Tibial artery (tissue), 4 donors: ENCODE measurements around the gene ZNF516.

Experiments
- DNase-seq, 2 donors: peaks; one replicate each; pipeline ENCODE4 v3.0.0-alpha.2; 2019
- H3K27ac ChIP-seq, 2 donors: fragments of 200-600 bp; sonication (generic) in 1 of 2; 1 replicate in 1 of 2; 2 replicates in 1 of 2; pipeline ENCODE4 v1.5.1; 2018 to 2019; ENCODE audit warnings: mild to moderate bottlenecking in 1 of 2
- H3K27me3 ChIP-seq, 2 donors: fragments of 200-600 bp; sonication (generic) in 1 of 2; one replicate each; pipeline versions ENCODE4 v1.5.1 to v1.6.0; 2016 to 2019
- H3K36me3 ChIP-seq, 3 donors: fragments of 200-600 bp; sonication (generic) in 2 of 3; one replicate each; pipeline ENCODE4 v1.5.1; 2016 to 2019; ENCODE audit warnings: mild to moderate bottlenecking in 2 of 3
- H3K4me1 ChIP-seq, 4 donors: fragments of 200-600 bp; sonication (generic) in 2 of 4; 1 replicate in 3 of 4; 2 replicates in 1 of 4; pipeline ENCODE4 v1.5.1; 2016 to 2019
- H3K4me3 ChIP-seq, 2 donors: fragments of 200-600 bp; sonication (generic) in 1 of 2; 1 replicate in 1 of 2; 2 replicates in 1 of 2; pipeline ENCODE4 v1.5.1; 2018 to 2019; ENCODE audit warnings: mild to moderate bottlenecking in 2 of 2
- H3K9me3 ChIP-seq, 3 donors: fragments of 200-600 bp; sonication (generic) in 1 of 3; one replicate each; pipeline ENCODE4 v1.5.1; 2016 to 2019
- intact Hi-C: fragments of 100-400 bp; cut with DNase I; formaldehyde crosslinking; loops from one replicate; pipeline ENCODE4 v1.15.0; 2023; ENCODE audit warnings: low total_unique reads
- TF ChIP-seq, protein P1 (sequence below), 2 experiments: fragments of 200-600 bp in 1 of 2; fragments of 450-650 bp in 1 of 2; IDR thresholded peaks; one replicate each; pipeline ENCODE4 v1.5.1; 2017 to 2019; ENCODE audit warnings: antibody characterized with exemption in 2 of 2, mild to moderate bottlenecking in 1 of 2, moderate library complexity in 1 of 2

ZNF516 gene

DNA sequence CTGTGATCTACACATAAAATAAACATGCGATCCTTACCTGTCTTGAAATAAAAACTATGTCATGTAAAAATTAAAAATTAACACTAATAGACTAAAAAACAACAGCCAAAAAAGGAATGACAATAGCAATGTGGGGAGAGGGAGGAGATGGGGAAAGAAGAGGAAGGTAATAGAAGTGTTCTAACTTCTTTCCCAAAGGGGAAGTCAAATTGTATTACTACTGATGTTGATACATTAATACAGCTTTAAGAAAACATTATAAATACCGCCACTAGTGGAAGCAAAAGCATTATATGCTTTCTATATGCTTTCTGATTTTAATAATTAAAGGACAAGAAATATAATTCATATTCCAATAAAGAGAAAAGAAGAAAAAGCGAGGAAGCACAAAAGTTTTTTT, 22.2 kb downstream of the ZNF516 start:
- intact Hi-C loops, result no loop called here
- no peak overlapping the region for H3K4me3 ChIP-seq
- TF ChIP-seq, protein P1, sequence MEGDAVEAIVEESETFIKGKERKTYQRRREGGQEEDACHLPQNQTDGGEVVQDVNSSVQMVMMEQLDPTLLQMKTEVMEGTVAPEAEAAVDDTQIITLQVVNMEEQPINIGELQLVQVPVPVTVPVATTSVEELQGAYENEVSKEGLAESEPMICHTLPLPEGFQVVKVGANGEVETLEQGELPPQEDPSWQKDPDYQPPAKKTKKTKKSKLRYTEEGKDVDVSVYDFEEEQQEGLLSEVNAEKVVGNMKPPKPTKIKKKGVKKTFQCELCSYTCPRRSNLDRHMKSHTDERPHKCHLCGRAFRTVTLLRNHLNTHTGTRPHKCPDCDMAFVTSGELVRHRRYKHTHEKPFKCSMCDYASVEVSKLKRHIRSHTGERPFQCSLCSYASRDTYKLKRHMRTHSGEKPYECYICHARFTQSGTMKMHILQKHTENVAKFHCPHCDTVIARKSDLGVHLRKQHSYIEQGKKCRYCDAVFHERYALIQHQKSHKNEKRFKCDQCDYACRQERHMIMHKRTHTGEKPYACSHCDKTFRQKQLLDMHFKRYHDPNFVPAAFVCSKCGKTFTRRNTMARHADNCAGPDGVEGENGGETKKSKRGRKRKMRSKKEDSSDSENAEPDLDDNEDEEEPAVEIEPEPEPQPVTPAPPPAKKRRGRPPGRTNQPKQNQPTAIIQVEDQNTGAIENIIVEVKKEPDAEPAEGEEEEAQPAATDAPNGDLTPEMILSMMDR (IDR thresholded peaks at IDR 0.05), result no peak

DNA sequence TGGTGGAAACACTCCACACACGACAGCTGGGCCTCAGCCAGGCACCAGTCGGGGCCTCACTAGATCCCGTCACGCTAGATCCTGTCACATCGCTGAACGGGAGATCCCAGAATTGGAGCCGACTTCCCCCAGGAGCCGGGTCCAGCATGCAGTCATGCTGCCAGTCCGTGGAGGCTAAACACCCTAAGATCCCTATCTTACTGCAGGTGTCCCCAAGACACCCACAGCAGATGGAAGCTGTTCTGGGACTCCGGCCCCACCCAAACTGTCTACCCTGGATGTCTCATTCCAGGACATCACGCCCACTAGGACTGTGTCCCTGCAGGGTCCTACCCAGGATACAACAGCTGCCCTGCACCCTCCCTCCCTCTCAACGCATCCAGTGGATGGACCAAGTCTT, 23.4 kb downstream of the ZNF516 start:
- TF ChIP-seq, protein P1 (IDR thresholded peaks at IDR 0.05), result no peak
- DNase-seq, result no peak
- H3K4me1 ChIP-seq, result no peaks in the 10 kb centered on the region
- H3K36me3 ChIP-seq, result no peaks in the 10 kb centered on the region
- peaks cover 0 to 14% of the 10 kb centered on the region in 2 donors for H3K27me3 ChIP-seq
- H3K9me3 ChIP-seq, result no peaks in the 10 kb centered on the region
- no peak overlapping the region for H3K4me3 ChIP-seq
- intact Hi-C loops, result no loop called here
- H3K27ac ChIP-seq, result no peak overlapping the region

More for the DNA sequence above, 22.2 kb downstream of the ZNF516 start:
- Histone ChIP-seq H3K9me3 (no peaks in the 10 kb centered on the region), H3K4me1 (peaks cover 0 to 9% (median 0%) of the 10 kb centered on the region in 4 donors), H3K27ac (no peak overlapping the region), H3K36me3 (no peaks in the 10 kb centered on the region), H3K27me3 (peaks cover 0 to 11% of the 10 kb centered on the region in 2 donors)
- no peak for DNase-seq

DNA sequence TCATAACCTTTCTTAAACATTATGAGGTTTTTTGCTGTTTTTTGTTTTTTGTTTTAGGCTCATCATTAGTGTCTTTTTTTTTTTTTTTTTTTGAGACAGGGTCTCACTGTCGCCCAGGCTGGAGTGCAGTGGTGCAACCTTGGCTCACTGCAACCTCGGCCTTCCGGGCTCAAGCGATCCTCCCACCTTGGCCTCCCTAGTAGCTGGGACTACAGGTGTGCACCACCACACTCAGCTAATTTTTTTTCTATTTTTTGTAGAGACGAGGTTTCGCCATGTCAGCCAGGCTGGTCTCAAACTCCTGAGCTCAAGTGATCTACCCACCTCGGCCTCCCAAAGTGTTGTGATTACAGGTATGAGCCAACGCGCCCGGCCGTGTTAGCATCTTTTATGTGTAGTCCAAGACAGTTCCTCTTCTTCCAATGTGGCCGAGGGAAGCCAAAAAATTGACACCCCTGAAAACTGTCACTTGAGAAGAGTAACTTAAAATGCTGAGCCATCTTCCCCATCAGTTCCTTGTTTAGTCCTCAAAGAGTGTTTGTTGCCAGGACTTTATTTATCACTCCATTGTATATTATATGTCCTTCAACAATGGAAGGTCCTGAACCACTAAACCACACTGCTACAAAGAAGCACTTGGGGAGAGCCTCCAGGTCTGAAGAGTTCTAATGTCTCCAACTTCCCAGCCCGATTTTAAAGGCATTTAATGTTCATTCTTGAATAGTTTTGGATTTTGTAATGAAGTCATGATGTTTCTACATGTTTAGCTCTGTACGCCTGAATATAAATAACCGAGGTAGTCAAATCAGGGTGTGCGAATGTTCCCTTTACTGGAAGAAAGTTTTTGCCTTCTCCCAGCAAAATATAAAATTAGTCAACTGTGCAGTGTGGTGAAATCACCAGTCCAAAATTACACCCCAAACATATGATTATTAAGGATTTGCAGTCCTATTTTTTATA, 26.4 kb downstream of the ZNF516 start:
- intact Hi-C loops, result no loop called here
- peak in 1 of 2 donors; percentile 46 for DNase-seq
- no peaks in the 10 kb centered on the region for H3K36me3 ChIP-seq
- H3K4me1 ChIP-seq, result no peaks in the 10 kb centered on the region
- no peaks in the 10 kb centered on the region for H3K9me3 ChIP-seq
- H3K4me3 ChIP-seq, result no peak overlapping the region
- no peak overlapping the region for H3K27ac ChIP-seq
- peaks cover 0 to 16% of the 10 kb centered on the region in 2 donors for H3K27me3 ChIP-seq
- TF ChIP-seq, protein P1 (IDR thresholded peaks at IDR 0.05), result no peak

DNA sequence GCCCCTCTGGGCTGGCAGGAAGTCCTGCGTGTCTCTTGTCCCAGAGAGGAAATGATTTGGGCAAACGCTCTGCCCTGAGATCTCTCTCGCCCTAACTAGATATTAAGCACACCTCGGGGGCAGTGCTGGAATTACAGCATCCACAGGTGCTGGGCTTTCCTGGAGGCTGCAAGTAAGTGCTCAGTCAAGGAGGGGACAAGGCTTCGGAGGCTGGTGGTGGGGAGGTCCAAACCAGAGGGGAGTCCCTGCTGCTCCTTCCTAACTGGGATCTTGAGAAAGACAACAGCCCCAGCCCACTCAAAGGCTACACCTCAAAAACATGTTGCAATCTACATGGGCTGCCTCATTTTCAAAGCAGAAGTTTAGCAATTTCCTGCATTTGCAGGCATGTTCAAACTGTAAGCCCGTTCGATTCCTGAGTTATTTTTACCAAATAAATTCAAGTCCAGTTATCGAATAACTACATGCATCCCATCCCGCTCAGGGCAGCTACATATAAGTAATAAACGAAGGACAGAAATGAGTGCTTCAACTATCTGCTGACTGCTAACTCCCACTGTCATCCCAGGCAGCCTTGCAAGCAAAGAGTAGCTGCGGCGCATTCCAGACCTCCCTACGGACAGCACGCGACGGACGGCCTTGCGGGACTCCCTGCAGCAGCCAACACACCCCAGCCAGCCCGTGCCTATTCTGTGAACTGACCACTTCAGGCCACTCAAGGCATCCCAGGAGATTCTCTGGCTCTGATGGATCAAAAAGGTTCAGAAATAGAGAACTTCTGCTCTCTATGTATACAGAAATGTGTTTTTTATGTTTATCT, 27.5 kb downstream of the ZNF516 start:
- Histone ChIP-seq H3K27ac (no peak overlapping the region), H3K36me3 (no peaks in the 10 kb centered on the region), H3K27me3 (peaks cover 0 to 16% of the 10 kb centered on the region in 2 donors), H3K4me1 (no peaks in the 10 kb centered on the region), H3K9me3 (no peaks in the 10 kb centered on the region), H3K4me3 (no peak overlapping the region)
- no peak for DNase-seq
- TF ChIP-seq, protein P1 (IDR thresholded peaks at IDR 0.05), result no peak
- intact Hi-C loops, result no loop called here

DNA sequence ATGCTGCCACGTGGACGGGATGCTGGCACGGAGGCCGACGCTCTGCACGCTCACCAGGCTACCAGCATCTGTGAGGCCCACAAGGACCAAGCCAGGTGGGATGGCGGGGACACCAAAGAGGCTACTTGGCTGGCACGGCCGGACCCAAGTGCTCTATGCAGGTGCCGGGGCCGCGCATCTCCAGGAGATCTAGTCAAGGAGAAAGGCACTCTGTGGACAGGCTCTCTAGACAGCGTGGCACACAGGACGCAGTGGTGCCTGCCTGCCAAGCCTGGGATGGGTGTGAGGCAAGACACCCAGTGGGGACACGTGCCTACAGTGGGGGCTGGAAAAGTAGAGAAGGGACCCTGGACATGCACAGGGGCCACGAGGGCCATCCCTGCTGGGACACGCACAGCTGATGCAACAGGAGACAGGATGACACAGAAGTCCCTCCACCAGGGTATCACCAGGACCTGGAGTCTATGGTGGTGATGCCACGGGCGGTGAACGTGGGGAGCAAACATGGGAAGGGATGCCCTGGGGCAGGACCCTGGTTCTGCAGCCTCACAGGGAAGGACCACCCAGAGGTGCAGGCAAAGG, 28.5 kb downstream of the ZNF516 start:
- no peaks in the 10 kb centered on the region for H3K36me3 ChIP-seq
- H3K27me3 ChIP-seq, result peaks cover 0 to 8% of the 10 kb centered on the region in 2 donors
- intact Hi-C loops, result no loop called here
- no peak overlapping the region for H3K27ac ChIP-seq
- no peak overlapping the region for H3K4me3 ChIP-seq
- TF ChIP-seq, protein P1 (IDR thresholded peaks at IDR 0.05), result no peak
- H3K9me3 ChIP-seq, result no peaks in the 10 kb centered on the region
- H3K4me1 ChIP-seq, result no peaks in the 10 kb centered on the region
- DNase-seq, result no peak
